ENCODE results near the gene ALG9.

ALG9 gene

DNA sequence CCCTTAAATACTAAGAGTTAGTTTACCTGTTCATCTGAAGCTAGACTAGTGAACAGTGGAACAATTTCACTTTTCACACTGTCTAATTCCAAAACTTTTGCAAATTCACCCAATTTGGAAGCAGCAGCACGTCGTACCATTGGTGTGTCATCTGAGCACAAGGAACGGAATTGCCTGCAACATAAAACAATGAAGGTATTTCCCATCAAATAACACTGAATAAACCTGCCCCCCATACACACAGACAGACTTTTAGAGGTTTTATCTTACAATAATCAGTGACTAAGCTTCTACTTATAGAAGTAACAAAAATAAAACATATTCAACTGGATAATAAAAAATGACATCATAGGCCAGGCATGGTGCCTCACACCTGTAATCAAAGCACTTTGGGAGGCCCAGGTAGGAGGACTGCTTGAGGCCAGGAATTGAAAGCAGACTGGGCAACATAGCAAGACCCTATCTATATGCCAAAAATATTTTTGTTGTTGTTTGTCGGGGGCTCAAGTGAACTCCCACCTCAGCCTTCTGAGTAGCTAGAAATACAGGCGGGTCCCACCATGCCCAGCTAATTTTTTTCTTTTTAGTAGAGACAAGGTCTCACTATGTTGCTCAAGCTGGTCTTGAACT lies 111.5 kb downstream of the ALG9 start:
- 87 to 91% methylated on average over 5 of the region's 5 CpGs for WGBS, 2 experiments
- Histone ChIP-seq H3K27me3 (ENCODE audit: control insufficient read depth, insufficient read depth, low read length, poor library complexity, severe bottlenecking) (no peaks in the 10 kb centered on the region), H3K4me1 (ENCODE audit: control insufficient read depth, insufficient read depth, low read length) (peaks cover 10% of the 10 kb centered on the region), H3K36me3 (ENCODE audit: control insufficient read depth, insufficient read depth, low read length) (peaks cover 37% of the 10 kb centered on the region), H3K4me3 (ENCODE audit: insufficient read depth, low read depth, low read length) (no peak overlapping the region), H3K27ac (ENCODE audit: insufficient read depth, low read depth, low read length, poor library complexity, severe bottlenecking) (no peak overlapping the region), H3K9me3 (ENCODE audit: control insufficient read depth, low read length) (no peaks in the 10 kb centered on the region)

DNA sequence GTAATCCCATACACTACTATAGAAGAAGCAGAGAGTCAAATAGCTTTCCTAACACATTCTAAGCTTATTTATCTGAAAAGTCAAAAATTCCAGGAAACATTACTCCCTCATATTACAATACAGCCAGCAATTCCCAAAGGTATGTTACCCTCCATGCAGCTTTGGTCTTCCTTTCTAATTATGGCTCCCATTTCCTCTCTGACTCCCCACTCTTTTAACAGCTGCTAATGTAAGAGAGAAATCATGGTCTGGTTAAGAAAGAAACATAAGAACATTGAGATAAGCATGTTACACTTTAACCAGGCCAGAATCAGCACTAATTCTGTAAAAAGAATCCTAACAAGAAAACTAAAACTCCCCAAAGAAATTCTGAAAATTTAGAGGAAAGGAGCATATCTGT lies 112.0 kb downstream of the ALG9 start:
- Histone ChIP-seq H3K27me3 (ENCODE audit: control insufficient read depth, insufficient read depth, low read length, poor library complexity, severe bottlenecking) (no peaks in the 10 kb centered on the region), H3K27ac (ENCODE audit: insufficient read depth, low read depth, low read length, poor library complexity, severe bottlenecking) (no peak overlapping the region), H3K36me3 (ENCODE audit: control insufficient read depth, insufficient read depth, low read length) (peaks cover 43% of the 10 kb centered on the region), H3K4me3 (ENCODE audit: insufficient read depth, low read depth, low read length) (no peak overlapping the region), H3K4me1 (ENCODE audit: control insufficient read depth, insufficient read depth, low read length) (peaks cover 6% of the 10 kb centered on the region), H3K9me3 (ENCODE audit: control insufficient read depth, low read length) (no peaks in the 10 kb centered on the region)

DNA sequence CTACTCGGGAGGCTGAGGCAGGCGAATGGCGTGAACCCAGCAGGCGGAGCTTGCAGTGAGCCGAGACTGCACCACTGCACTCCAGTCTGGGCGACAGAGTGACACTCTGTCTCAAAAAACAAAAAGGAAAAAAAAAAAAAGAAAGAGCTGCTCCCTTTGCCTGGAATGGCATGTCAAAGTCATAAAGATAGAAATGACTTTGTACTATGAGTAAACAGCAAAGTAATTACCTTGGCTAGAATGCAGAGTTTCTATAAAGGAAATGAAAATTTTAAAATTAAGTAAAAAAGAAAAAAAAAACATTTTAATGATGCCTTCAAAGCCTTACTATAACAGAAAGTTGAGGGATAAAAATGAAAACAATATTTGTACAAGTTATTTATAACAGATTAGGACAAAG lies 115.3 kb downstream of the ALG9 start:
- Histone ChIP-seq H3K4me3 (ENCODE audit: insufficient read depth, low read depth, low read length) (no peak overlapping the region), H3K36me3 (ENCODE audit: control insufficient read depth, insufficient read depth, low read length) (peaks cover 53% of the 10 kb centered on the region), H3K27ac (ENCODE audit: insufficient read depth, low read depth, low read length, poor library complexity, severe bottlenecking) (no peak overlapping the region), H3K27me3 (ENCODE audit: control insufficient read depth, insufficient read depth, low read length, poor library complexity, severe bottlenecking) (no peaks in the 10 kb centered on the region), H3K4me1 (ENCODE audit: control insufficient read depth, insufficient read depth, low read length) (no peaks in the 10 kb centered on the region), H3K9me3 (ENCODE audit: control insufficient read depth, low read length) (no peaks in the 10 kb centered on the region)
- 91 to 96% methylated on average over 6 of the region's 6 CpGs for WGBS, 2 experiments

DNA sequence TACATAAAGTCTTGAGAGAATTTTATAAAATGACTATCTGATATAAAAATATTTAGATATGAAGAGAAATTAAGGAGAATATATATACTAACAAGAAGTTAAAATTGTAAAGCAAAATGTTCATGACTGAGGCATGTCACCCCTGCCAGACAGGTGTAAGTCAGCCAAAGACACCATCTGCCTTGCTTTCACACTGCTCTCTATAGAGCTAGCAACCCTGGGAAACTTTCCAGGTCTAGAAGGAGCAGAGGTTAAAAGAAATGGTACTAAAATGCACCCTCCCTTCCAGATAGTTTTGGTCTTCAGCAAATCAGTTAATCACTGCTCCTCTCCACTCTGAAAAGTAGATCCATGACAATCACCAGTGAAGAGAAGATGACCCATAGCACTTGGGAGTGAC lies 121.7 kb downstream of the ALG9 start:
- no peaks in the 10 kb centered on the region for H3K9me3 ChIP-seq (ENCODE audit: control insufficient read depth, low read length)
- H3K4me1 ChIP-seq (ENCODE audit: control insufficient read depth, insufficient read depth, low read length), result no peaks in the 10 kb centered on the region
- H3K4me3 ChIP-seq (ENCODE audit: insufficient read depth, low read depth, low read length), result no peak overlapping the region
- H3K27me3 ChIP-seq (ENCODE audit: control insufficient read depth, insufficient read depth, low read length, poor library complexity, severe bottlenecking), result no peaks in the 10 kb centered on the region
- no peak overlapping the region for H3K27ac ChIP-seq (ENCODE audit: insufficient read depth, low read depth, low read length, poor library complexity, severe bottlenecking)
- peaks cover 52% of the 10 kb centered on the region for H3K36me3 ChIP-seq (ENCODE audit: control insufficient read depth, insufficient read depth, low read length)

DNA sequence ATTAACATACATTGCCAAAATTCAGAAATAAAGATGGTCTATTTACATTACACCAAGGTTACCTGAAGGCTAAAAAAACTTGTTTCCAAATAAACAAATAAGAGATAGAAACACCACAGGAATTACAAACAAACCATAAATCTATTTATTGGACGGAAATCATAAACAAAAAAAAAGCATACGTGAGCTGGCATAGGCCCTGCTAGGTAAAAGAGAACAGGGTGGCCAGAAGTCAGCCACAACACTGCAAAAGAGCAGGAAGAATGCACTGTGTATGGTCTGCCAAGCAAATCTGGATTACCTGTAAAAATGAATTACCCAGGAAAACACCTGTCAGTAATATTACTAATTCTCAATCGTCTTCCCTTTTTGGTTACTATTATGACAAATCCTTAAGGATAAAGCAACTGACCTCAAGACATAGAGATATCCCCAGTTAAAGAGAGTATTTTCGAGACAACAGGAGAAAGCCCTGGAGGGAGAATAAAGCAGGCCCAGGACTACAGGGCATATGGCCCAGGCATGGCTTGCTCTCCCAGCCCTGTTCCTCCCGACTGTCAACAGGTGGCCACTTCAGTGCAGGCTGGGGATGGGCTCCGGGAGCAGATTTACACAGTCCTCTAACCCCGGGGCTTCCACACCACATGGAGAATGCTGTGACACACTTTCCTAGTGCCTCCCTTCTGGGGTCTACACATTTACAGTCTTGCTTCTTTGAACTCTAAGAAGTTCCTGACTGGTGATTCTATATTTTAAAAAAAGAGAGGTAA lies 123.2 kb downstream of the ALG9 start:
- no peaks in the 10 kb centered on the region for H3K9me3 ChIP-seq (ENCODE audit: control insufficient read depth, low read length)
- H3K36me3 ChIP-seq (ENCODE audit: control insufficient read depth, insufficient read depth, low read length), result peaks cover 47% of the 10 kb centered on the region
- 86 to 90% methylated on average over 7 of the region's 7 CpGs for WGBS, 2 experiments
- H3K4me1 ChIP-seq (ENCODE audit: control insufficient read depth, insufficient read depth, low read length), result no peaks in the 10 kb centered on the region
- H3K4me3 ChIP-seq (ENCODE audit: insufficient read depth, low read depth, low read length), result no peak overlapping the region
- H3K27me3 ChIP-seq (ENCODE audit: control insufficient read depth, insufficient read depth, low read length, poor library complexity, severe bottlenecking), result no peaks in the 10 kb centered on the region
- no peak overlapping the region for H3K27ac ChIP-seq (ENCODE audit: insufficient read depth, low read depth, low read length, poor library complexity, severe bottlenecking)

DNA sequence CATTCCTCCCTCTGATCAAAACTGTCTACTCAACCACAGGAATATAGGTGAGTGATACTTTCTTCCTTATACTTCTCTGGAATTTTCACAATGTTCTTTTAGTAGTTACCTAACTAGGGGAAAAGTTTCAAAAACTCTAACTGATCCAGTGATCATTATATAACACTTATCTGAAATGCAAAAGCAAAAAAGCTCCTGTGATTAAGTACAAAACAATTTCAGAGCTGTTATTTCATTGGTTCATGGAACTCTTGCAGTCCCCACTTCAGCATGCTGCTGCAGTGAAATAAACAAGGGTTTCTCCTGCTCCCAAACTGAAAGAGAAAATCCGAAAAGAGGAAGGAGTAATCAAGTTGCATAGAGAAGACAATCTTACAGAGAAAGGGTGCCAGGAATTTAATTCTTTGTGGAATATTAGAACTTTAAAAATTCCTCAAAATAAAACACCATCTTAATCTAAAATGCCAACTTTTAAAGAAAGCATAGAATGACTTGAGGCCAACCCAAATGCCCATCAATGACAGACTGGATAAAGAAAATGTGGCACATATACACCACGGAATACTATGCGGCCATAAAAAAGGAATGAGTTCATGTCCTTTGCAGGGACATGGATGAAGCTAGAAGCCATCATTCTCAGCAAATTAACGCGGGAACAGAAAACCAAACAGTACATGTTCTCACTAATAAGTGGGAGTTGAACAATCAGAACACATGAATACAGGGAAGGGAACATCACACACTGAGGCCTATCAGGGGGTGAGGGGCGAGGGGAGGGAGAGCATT lies 125.5 kb downstream of the ALG9 start:
- Histone ChIP-seq H3K9me3 (ENCODE audit: control insufficient read depth, low read length) (no peaks in the 10 kb centered on the region), H3K36me3 (ENCODE audit: control insufficient read depth, insufficient read depth, low read length) (peaks cover 38% of the 10 kb centered on the region), H3K4me1 (ENCODE audit: control insufficient read depth, insufficient read depth, low read length) (no peaks in the 10 kb centered on the region), H3K27ac (ENCODE audit: insufficient read depth, low read depth, low read length, poor library complexity, severe bottlenecking) (no peak overlapping the region), H3K27me3 (ENCODE audit: control insufficient read depth, insufficient read depth, low read length, poor library complexity, severe bottlenecking) (no peaks in the 10 kb centered on the region), H3K4me3 (ENCODE audit: insufficient read depth, low read depth, low read length) (no peak overlapping the region)
- 96 to 97% methylated on average over 6 of the region's 6 CpGs for WGBS, 2 experiments

DNA sequence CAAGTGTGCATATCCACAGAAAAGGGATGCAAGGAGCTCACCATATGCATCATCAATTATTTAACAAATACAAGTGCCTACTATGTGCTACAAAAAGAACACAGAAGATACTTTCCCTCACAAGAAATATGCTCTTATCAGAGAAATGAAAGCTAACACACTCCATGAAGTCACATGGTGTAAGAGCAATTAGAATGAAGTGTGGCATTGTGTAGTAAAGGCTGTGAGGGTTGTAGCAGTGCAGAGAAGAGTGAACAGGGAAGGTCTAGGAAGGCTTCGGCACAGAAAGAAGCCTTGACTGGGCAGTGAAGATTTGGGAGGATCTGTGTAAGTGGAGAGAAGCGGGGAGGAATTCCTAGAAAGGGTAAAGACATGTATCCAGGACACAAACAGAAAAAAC lies 127.7 kb downstream of the ALG9 start:
- Histone ChIP-seq H3K4me1 (ENCODE audit: control insufficient read depth, insufficient read depth, low read length) (no peaks in the 10 kb centered on the region), H3K36me3 (ENCODE audit: control insufficient read depth, insufficient read depth, low read length) (peaks cover 33% of the 10 kb centered on the region)

DNA sequence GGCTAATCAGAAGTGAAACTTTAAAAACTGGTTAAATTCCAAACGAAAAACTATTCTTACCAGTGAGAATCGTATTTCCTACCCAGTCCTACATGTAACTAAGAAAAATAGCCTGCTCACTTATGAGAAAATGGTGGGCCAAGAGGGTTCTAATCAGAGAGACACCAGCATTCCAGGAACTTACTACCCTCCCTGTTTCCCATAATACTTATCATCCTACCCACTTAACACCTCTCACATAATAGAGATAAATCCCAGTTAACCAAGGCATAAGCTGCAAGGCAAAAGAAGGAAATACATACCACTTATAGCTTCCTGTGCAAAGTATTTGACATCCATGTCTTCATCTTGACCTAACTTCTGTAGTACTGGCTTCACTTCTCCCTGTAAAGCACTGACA lies 129.6 kb downstream of the ALG9 start:
- Histone ChIP-seq H3K36me3 (ENCODE audit: control insufficient read depth, insufficient read depth, low read length) (peaks cover 17% of the 10 kb centered on the region), H3K27ac (ENCODE audit: insufficient read depth, low read depth, low read length, poor library complexity, severe bottlenecking) (no peak overlapping the region), H3K9me3 (ENCODE audit: control insufficient read depth, low read length) (no peaks in the 10 kb centered on the region), H3K4me3 (ENCODE audit: insufficient read depth, low read depth, low read length) (no peak overlapping the region), H3K27me3 (ENCODE audit: control insufficient read depth, insufficient read depth, low read length, poor library complexity, severe bottlenecking) (no peaks in the 10 kb centered on the region), H3K4me1 (ENCODE audit: control insufficient read depth, insufficient read depth, low read length) (peaks cover 6% of the 10 kb centered on the region)
- 92 to 97% methylated on average over 2 of the region's 2 CpGs for WGBS, 2 experiments

More for the DNA sequence above, 127.7 kb downstream of the ALG9 start:
- Histone ChIP-seq H3K4me3 (ENCODE audit: insufficient read depth, low read depth, low read length) (no peak overlapping the region), H3K27ac (ENCODE audit: insufficient read depth, low read depth, low read length, poor library complexity, severe bottlenecking) (no peak overlapping the region), H3K9me3 (ENCODE audit: control insufficient read depth, low read length) (no peaks in the 10 kb centered on the region), H3K27me3 (ENCODE audit: control insufficient read depth, insufficient read depth, low read length, poor library complexity, severe bottlenecking) (no peaks in the 10 kb centered on the region)
- 97 to 98% methylated on average over 2 of the region's 2 CpGs for WGBS, 2 experiments

DNA sequence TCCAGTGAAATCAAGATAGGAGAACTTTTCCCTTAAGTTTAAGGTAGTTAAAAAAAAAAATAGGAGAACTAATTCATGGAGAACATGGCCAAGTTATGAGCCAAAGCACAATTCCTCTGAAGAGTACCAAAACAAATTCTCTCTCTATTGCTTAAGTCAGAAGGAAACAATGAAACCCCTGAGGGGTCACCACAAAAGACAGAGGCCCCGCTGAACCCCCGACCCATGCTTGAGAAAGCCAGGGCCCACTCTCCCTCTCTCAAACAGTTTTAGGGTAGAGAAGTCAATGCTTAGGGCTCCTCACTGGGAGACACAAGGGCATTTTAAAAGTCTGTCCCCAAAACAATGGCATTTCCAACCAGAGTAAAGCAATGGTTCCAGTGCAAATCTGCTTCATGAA lies 132.1 kb downstream of the ALG9 start:
- H3K9me3 ChIP-seq (ENCODE audit: control insufficient read depth, low read length), result no peaks in the 10 kb centered on the region
- no peak overlapping the region for H3K4me3 ChIP-seq (ENCODE audit: insufficient read depth, low read depth, low read length)
- H3K27ac ChIP-seq (ENCODE audit: insufficient read depth, low read depth, low read length, poor library complexity, severe bottlenecking), result no peak overlapping the region
- peaks cover 6% of the 10 kb centered on the region for H3K36me3 ChIP-seq (ENCODE audit: control insufficient read depth, insufficient read depth, low read length)
- peaks cover 14% of the 10 kb centered on the region for H3K4me1 ChIP-seq (ENCODE audit: control insufficient read depth, insufficient read depth, low read length)
- no peaks in the 10 kb centered on the region for H3K27me3 ChIP-seq (ENCODE audit: control insufficient read depth, insufficient read depth, low read length, poor library complexity, severe bottlenecking)
- WGBS, 2 experiments, result 43% methylated on average over 2 of the region's 2 CpGs

DNA sequence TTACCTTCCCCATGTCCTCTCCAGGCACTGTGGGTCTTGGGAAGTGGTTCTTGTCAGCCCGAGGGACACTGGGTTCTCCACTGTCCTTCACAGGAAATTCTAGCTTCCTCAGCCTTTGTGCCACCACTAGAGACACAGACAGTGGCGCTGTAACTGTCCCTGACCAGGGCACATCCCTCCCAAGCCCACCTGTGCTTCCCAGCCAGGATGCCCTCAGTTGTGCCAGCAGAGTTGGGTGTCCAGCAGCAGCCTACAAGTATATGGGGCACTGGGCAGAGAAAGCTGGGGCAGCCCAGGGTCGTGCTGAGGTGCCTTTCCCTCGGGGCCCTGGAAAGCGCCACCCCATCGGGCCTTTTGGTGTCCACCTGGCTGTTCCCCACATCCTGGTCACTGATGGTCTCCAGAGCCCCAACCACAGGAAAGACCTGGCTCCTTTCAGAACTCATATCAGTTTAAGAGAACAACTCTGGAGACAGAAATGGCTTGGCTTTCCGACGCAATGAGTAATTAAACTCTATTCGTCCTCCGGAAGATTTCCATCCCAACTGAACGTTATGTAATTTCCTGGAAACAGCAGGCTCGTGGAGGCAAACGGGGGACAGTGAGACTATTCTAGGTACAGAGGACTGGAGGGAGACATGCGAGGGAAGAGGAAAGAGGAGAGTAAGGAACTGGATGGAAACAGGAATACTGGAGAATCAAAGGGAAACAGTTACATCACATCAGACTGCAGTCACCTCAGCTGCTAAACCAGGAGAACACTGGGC lies 133.8 kb downstream of the ALG9 start:
- no peak overlapping the region for H3K27ac ChIP-seq (ENCODE audit: insufficient read depth, low read depth, low read length, poor library complexity, severe bottlenecking)
- no peak overlapping the region for H3K4me3 ChIP-seq (ENCODE audit: insufficient read depth, low read depth, low read length)
- H3K4me1 ChIP-seq (ENCODE audit: control insufficient read depth, insufficient read depth, low read length), result peaks cover 24% of the 10 kb centered on the region
- H3K27me3 ChIP-seq (ENCODE audit: control insufficient read depth, insufficient read depth, low read length, poor library complexity, severe bottlenecking), result no peaks in the 10 kb centered on the region
- H3K36me3 ChIP-seq (ENCODE audit: control insufficient read depth, insufficient read depth, low read length), result no peaks in the 10 kb centered on the region
- 95% methylated on average over 14 of the region's 14 CpGs for WGBS, 2 experiments
- no peaks in the 10 kb centered on the region for H3K9me3 ChIP-seq (ENCODE audit: control insufficient read depth, low read length)

All from ectodermal cell (in vitro differentiated cells).